Measurements from ENCODE around the gene GOLGA6B.
A peak's percentile ranks its signal among the peaks of the same experiment; 100 is the strongest.
"Not testable (repeated sequence)": the region's sequence is repeated elsewhere in the genome, so short reads cannot be mapped to it uniquely, and the experiment has no call there.

GOLGA6B gene

GRCh38 chr15:72670656-72671352, 16.3 kb downstream of the GOLGA6B start:
- not testable (repeated sequence) for H3K4me3 ChIP-seq (ENCODE audit: control insufficient read depth, low read depth, low read length)
- peak; percentile 55 for DNase-seq (ENCODE audit: low read depth)

GRCh38 chr15:72671525-72671924, 17.0 kb downstream of the GOLGA6B start:
- no peak for DNase-seq (ENCODE audit: low read depth)
- no peak for TF ChIP-seq CTCF (conservative IDR thresholded peaks at IDR 0.05; ENCODE audit: control insufficient read depth, insufficient read depth, low read depth, low read length)
- no peak overlapping the region for H3K4me3 ChIP-seq (ENCODE audit: control insufficient read depth, low read depth, low read length)

More at GRCh38 chr15:72670656-72671352, 16.3 kb downstream of the GOLGA6B start:
- peak; percentile 72 for TF ChIP-seq CTCF (conservative IDR thresholded peaks at IDR 0.05; ENCODE audit: control insufficient read depth, insufficient read depth, low read depth, low read length)

GRCh38 chr15:72676838-72677237, 22.3 kb downstream of the GOLGA6B start:
- no peak for TF ChIP-seq CTCF (conservative IDR thresholded peaks at IDR 0.05; ENCODE audit: control insufficient read depth, insufficient read depth, low read depth, low read length)
- H3K4me3 ChIP-seq (ENCODE audit: control insufficient read depth, low read depth, low read length): no peak overlapping the region
- no peak for DNase-seq (ENCODE audit: low read depth)

- no peak for TF ChIP-seq CTCF (conservative IDR thresholded peaks at IDR 0.05; ENCODE audit: control insufficient read depth, insufficient read depth, low read depth, low read length)
- H3K4me3 ChIP-seq (ENCODE audit: control insufficient read depth, low read depth, low read length): no peak overlapping the region
- no peak for DNase-seq (ENCODE audit: low read depth)
These were observed 26.4 kb downstream of the GOLGA6B start for GRCh38 chr15:72680931-72681330.

GRCh38 chr15:72682772-72683171, 28.3 kb downstream of the GOLGA6B start:
- no peak overlapping the region for H3K4me3 ChIP-seq (ENCODE audit: control insufficient read depth, low read depth, low read length)
- no peak for TF ChIP-seq CTCF (conservative IDR thresholded peaks at IDR 0.05; ENCODE audit: control insufficient read depth, insufficient read depth, low read depth, low read length)
- DNase-seq (ENCODE audit: low read depth): no peak

GRCh38 chr15:72685301-72685924, 30.9 kb downstream of the GOLGA6B start:
- H3K4me3 ChIP-seq (ENCODE audit: control insufficient read depth, low read depth, low read length): peak overlapping the region; percentile 64
- no peak for DNase-seq (ENCODE audit: low read depth)
- no peak for TF ChIP-seq CTCF (conservative IDR thresholded peaks at IDR 0.05; ENCODE audit: control insufficient read depth, insufficient read depth, low read depth, low read length)
